Gastrocnemius medialis (tissue), 4 donors: ENCODE results near the gene LARGE1.

Experiments used
- POLR2A ChIP-seq, 2 donors: fragments of 450-650 bp; IDR thresholded peaks; one replicate each; pipeline ENCODE4 v1.6.1; 2017; ENCODE audit warnings: antibody characterized with exemption in 2 of 2, mild to moderate bottlenecking in 2 of 2, moderate library complexity in 2 of 2
- TF ChIP-seq, protein P1 (sequence below), 5 experiments: fragments of 450-650 bp in 3 of 5; fragments of 200-600 bp in 2 of 5; sonication (generic) in 2 of 5; IDR thresholded peaks in 4 of 5; conservative IDR thresholded peaks in 1 of 5; 1 replicate in 4 of 5; 2 replicates in 1 of 5; pipeline ENCODE4 v1.5.1; 2016 to 2019; ENCODE audit warnings: antibody characterized with exemption in 5 of 5, mild to moderate bottlenecking in 3 of 5, moderate library complexity in 3 of 5

DNA sequence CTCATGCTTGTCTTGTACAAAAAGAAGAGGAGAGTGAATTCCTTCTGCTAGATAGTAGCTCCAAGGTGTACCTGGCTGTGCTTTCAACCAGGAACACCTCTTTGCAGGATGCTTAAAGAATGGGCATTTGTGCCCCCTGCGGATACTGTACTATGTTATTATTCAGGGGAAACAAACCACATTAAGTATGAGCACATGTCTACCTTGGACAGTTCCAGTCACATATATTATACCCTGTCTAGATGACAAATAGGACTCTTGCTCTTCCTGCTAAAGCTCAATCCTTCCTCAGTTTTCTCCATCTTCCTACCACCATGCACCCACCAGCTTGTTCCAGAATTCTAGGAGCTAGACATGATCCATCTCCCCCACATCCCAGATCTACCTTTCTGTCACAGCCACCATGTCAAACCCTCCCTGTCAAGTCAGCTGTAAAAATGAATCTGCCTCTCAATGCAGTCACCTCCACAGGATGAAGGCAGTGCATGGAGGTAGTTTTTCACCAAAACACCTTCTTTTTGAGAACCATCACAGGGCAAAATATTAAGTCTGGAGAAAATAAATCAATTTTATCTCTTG, 337.4 kb downstream of the LARGE1 start:
- TF ChIP-seq, protein P1, sequence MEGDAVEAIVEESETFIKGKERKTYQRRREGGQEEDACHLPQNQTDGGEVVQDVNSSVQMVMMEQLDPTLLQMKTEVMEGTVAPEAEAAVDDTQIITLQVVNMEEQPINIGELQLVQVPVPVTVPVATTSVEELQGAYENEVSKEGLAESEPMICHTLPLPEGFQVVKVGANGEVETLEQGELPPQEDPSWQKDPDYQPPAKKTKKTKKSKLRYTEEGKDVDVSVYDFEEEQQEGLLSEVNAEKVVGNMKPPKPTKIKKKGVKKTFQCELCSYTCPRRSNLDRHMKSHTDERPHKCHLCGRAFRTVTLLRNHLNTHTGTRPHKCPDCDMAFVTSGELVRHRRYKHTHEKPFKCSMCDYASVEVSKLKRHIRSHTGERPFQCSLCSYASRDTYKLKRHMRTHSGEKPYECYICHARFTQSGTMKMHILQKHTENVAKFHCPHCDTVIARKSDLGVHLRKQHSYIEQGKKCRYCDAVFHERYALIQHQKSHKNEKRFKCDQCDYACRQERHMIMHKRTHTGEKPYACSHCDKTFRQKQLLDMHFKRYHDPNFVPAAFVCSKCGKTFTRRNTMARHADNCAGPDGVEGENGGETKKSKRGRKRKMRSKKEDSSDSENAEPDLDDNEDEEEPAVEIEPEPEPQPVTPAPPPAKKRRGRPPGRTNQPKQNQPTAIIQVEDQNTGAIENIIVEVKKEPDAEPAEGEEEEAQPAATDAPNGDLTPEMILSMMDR (IDR thresholded peaks at IDR 0.05 in 4 of 5, conservative IDR thresholded peaks at IDR 0.05 in 1 of 5): no peak
- TF ChIP-seq POLR2A (IDR thresholded peaks at IDR 0.05): no peak
